SK-N-SH treated with all-trans-retinoic acid at 6 μM for 48 hours (cell line): ENCODE measurements around the gene FAM171A1.

Experiments
- ATAC-seq: fragments of 200-7000 bp; cut with Tn5 transposase; 3 replicates; pipeline ENCODE4 v1.9.1; 2020; ENCODE audit warnings: mild to moderate bottlenecking, moderate library complexity
- ARNTL ChIP-seq: fragments of 450-650 bp; formaldehyde crosslinking; IDR thresholded peaks from 2 replicates; pipeline ENCODE4 v1.5.0; 2020; ENCODE audit warnings: low read depth, mild to moderate bottlenecking, moderate library complexity, borderline replicate concordance
- CREB5 ChIP-seq: fragments of 250-450 bp; sonication (Bioruptor Pico); IDR thresholded peaks from 2 replicates; pipeline ENCODE4 v1.5.1; 2020; ENCODE audit warnings: low read depth, mild to moderate bottlenecking, moderate library complexity
- CSDC2 ChIP-seq: fragments of 250-450 bp; sonication (Bioruptor Pico); IDR thresholded peaks from 2 replicates; pipeline ENCODE4 v1.5.0; 2020; ENCODE audit warnings: mild to moderate bottlenecking, moderate library complexity
- CSRNP3 ChIP-seq: fragments of 250-450 bp; sonication (Bioruptor Pico); IDR thresholded peaks from 2 replicates; pipeline ENCODE4 v1.5.1; 2021; ENCODE audit warnings: mild to moderate bottlenecking, moderate library complexity
- ESRRG ChIP-seq: fragments of 250-450 bp; sonication (Bioruptor Pico); IDR thresholded peaks from 2 replicates; pipeline ENCODE4 v1.6.1; 2021; ENCODE audit warnings: mild to moderate bottlenecking
- GLIS3 ChIP-seq: fragments of 250-450 bp; sonication (Bioruptor Pico); IDR thresholded peaks from 2 replicates; pipeline ENCODE4 v1.5.0; 2020; ENCODE audit warnings: mild to moderate bottlenecking, moderate library complexity
- ISL1 ChIP-seq: fragments of 250-450 bp; sonication (Bioruptor Pico); IDR thresholded peaks from 2 replicates; pipeline ENCODE4 v2.1.2; 2022; ENCODE audit warnings: mild to moderate bottlenecking, moderate library complexity
- OSR1 ChIP-seq: fragments of 250-450 bp; sonication (Bioruptor Pico); IDR thresholded peaks from 2 replicates; pipeline ENCODE4 v1.8.0; 2022; ENCODE audit warnings: moderate library complexity, mild to moderate bottlenecking, inconsistent platforms
- PATZ1 ChIP-seq: fragments of 250-450 bp; sonication (Bioruptor Pico); IDR thresholded peaks from 2 replicates; pipeline ENCODE4 v1.8.0; 2020; ENCODE audit warnings: mild to moderate bottlenecking, moderate library complexity, borderline replicate concordance
- POU6F1 ChIP-seq: fragments of 250-450 bp; sonication (Bioruptor Pico); IDR thresholded peaks from 2 replicates; pipeline ENCODE4 v1.8.0; 2021; ENCODE audit warnings: low read depth, mild to moderate bottlenecking, moderate library complexity, borderline replicate concordance
- PPARA ChIP-seq: fragments of 250-450 bp; sonication (Bioruptor Pico); IDR thresholded peaks from 2 replicates; pipeline ENCODE4 v1.5.0; 2020; ENCODE audit warnings: mild to moderate bottlenecking, borderline replicate concordance
- RARB ChIP-seq: fragments of 250-450 bp; sonication (Bioruptor Pico); IDR thresholded peaks from 2 replicates; pipeline ENCODE4 v1.8.0; 2021; ENCODE audit warnings: mild to moderate bottlenecking, moderate library complexity
- SNAI2 ChIP-seq: fragments of 250-450 bp; sonication (Bioruptor Pico); IDR thresholded peaks from 2 replicates; pipeline ENCODE4 v1.5.0; 2020; ENCODE audit warnings: mild to moderate bottlenecking, moderate library complexity
- TCF4 ChIP-seq: fragments of 250-450 bp; sonication (Bioruptor Pico); IDR thresholded peaks from 2 replicates; pipeline ENCODE4 v1.8.0; 2021; ENCODE audit warnings: mild to moderate bottlenecking, moderate library complexity, borderline replicate concordance
- TOX ChIP-seq: fragments of 250-450 bp; sonication (Bioruptor Pico); IDR thresholded peaks from 2 replicates; pipeline ENCODE4 v1.8.0; 2021; ENCODE audit warnings: mild to moderate bottlenecking, moderate library complexity, borderline replicate concordance
- ZC3H10 ChIP-seq: fragments of 250-450 bp; sonication (Bioruptor Pico); IDR thresholded peaks from 2 replicates; pipeline ENCODE4 v1.5.1; 2021; ENCODE audit warnings: mild to moderate bottlenecking, moderate library complexity
- ZFP3 ChIP-seq: fragments of 250-450 bp; sonication (Bioruptor Pico); IDR thresholded peaks from 2 replicates; pipeline ENCODE4 v1.5.0; 2020; ENCODE audit warnings: mild to moderate bottlenecking, moderate library complexity
- ZNF565 ChIP-seq: fragments of 450-650 bp; formaldehyde crosslinking; conservative IDR thresholded peaks from 2 replicates; pipeline ENCODE4 v1.5.0; 2020; ENCODE audit warnings: low read depth, mild to moderate bottlenecking, moderate library complexity
- ZNF70 ChIP-seq: fragments of 450-650 bp; formaldehyde crosslinking; IDR thresholded peaks from 2 replicates; pipeline ENCODE4 v1.5.0; 2020; ENCODE audit warnings: mild to moderate bottlenecking, moderate library complexity
- ZNF8 ChIP-seq: fragments of 450-650 bp; formaldehyde crosslinking; IDR thresholded peaks from 2 replicates; pipeline ENCODE4 v1.5.0; 2020; ENCODE audit warnings: mild to moderate bottlenecking, moderate library complexity

The FAM171A1 gene

GRCh38 chr10:15316871-15317464 lies 54.1 kb downstream of the FAM171A1 start:
- ATAC-seq, result no peak
- TF ChIP-seq SNAI2 (CRISPR knock-in tag), result no peak
- no peak for TF ChIP-seq ZFP3 (CRISPR knock-in tag)
- no peak for TF ChIP-seq PPARA (CRISPR knock-in tag)

- no peak for ATAC-seq
These were observed 54.9 kb downstream of the FAM171A1 start for GRCh38 chr10:15316145-15316544.

GRCh38 chr10:15315286-15315685 lies 55.8 kb downstream of the FAM171A1 start:
- TF ChIP-seq ESRRG (no peak), TOX (no peak), TCF4 (CRISPR knock-in tag) (no peak), ZNF70 (no peak), CREB5 (no peak), ZNF565 (CRISPR knock-in tag) (no peak), GLIS3 (CRISPR knock-in tag) (no peak), ZNF8 (no peak), SNAI2 (CRISPR knock-in tag) (no peak), CSDC2 (CRISPR knock-in tag) (no peak), ZFP3 (CRISPR knock-in tag) (no peak), POU6F1 (no peak), ZC3H10 (no peak), RARB (CRISPR knock-in tag) (no peak), PATZ1 (CRISPR knock-in tag) (no peak), CSRNP3 (CRISPR knock-in tag) (no peak), ARNTL (CRISPR knock-in tag) (no peak)

More at GRCh38 chr10:15316145-15316544, 54.9 kb downstream of the FAM171A1 start:
- TF ChIP-seq POU6F1, result no peak
- TF ChIP-seq ZNF8, result no peak
- no peak for TF ChIP-seq ZFP3 (CRISPR knock-in tag)
- TF ChIP-seq ISL1, result no peak
- TF ChIP-seq SNAI2 (CRISPR knock-in tag), result no peak
- TF ChIP-seq TOX, result no peak
- TF ChIP-seq ARNTL (CRISPR knock-in tag), result no peak
- TF ChIP-seq ZNF70, result no peak
- no peak for TF ChIP-seq ZC3H10

GRCh38 chr10:15314482-15315045 lies 56.5 kb downstream of the FAM171A1 start:
- TF ChIP-seq ZFP3 (CRISPR knock-in tag) (no peak), OSR1 (CRISPR knock-in tag) (no peak), TOX (no peak), ZC3H10 (no peak)
- ATAC-seq, result no peak

More at GRCh38 chr10:15315286-15315685, 55.8 kb downstream of the FAM171A1 start:
- no peak for ATAC-seq
